ENCODE results near the gene ADARB1. TPM values are rescaled to one million over a fixed set of nuclear protein-coding genes. Genes with fewer than 3 reads are reported as not detected.

The ADARB1 gene
- total RNA-seq, 1 donor from 2014 or later = 14.0 TPM

GRCh38 chr21:45263534-45263933 lies 189.2 kb downstream of the ADARB1 start:
- peaks cover 19% of the 10 kb centered on the region for H3K36me3 ChIP-seq (ENCODE audit: control insufficient read depth, insufficient read depth, low read length)
- FAIRE-seq (no peak), DNase-seq (ENCODE audit: low read depth) (no peak)
- no peak for TF ChIP-seq CTCF (IDR thresholded peaks at IDR 0.05; ENCODE audit: insufficient read depth, low read length, severe bottlenecking)
- H3K27me3 ChIP-seq (ENCODE audit: control insufficient read depth, insufficient read depth, low read length) = peaks cover 3% of the 10 kb centered on the region
- H3K4me3 ChIP-seq (ENCODE audit: low read depth, low read length) = no peak overlapping the region

- Histone ChIP-seq H3K4me3 (ENCODE audit: low read depth, low read length) (no peak overlapping the region), H3K27me3 (ENCODE audit: control insufficient read depth, insufficient read depth, low read length) (peaks cover 3% of the 10 kb centered on the region), H3K36me3 (ENCODE audit: control insufficient read depth, insufficient read depth, low read length) (peaks cover 19% of the 10 kb centered on the region)
- DNase-seq (ENCODE audit: low read depth) (no peak), FAIRE-seq (no peak)
- no peak for TF ChIP-seq CTCF (IDR thresholded peaks at IDR 0.05; ENCODE audit: insufficient read depth, low read length, severe bottlenecking)
These were observed 189.9 kb downstream of the ADARB1 start for GRCh38 chr21:45264146-45264911.

GRCh38 chr21:45264912-45265515 lies 190.6 kb downstream of the ADARB1 start:
- Histone ChIP-seq H3K4me3 (ENCODE audit: low read depth, low read length) (no peak overlapping the region), H3K27me3 (ENCODE audit: control insufficient read depth, insufficient read depth, low read length) (no peaks in the 10 kb centered on the region), H3K36me3 (ENCODE audit: control insufficient read depth, insufficient read depth, low read length) (peaks cover 22% of the 10 kb centered on the region)
- no peak for DNase-seq (ENCODE audit: low read depth)
- no peak for FAIRE-seq
- no peak for TF ChIP-seq CTCF (IDR thresholded peaks at IDR 0.05; ENCODE audit: insufficient read depth, low read length, severe bottlenecking)

DNA sequence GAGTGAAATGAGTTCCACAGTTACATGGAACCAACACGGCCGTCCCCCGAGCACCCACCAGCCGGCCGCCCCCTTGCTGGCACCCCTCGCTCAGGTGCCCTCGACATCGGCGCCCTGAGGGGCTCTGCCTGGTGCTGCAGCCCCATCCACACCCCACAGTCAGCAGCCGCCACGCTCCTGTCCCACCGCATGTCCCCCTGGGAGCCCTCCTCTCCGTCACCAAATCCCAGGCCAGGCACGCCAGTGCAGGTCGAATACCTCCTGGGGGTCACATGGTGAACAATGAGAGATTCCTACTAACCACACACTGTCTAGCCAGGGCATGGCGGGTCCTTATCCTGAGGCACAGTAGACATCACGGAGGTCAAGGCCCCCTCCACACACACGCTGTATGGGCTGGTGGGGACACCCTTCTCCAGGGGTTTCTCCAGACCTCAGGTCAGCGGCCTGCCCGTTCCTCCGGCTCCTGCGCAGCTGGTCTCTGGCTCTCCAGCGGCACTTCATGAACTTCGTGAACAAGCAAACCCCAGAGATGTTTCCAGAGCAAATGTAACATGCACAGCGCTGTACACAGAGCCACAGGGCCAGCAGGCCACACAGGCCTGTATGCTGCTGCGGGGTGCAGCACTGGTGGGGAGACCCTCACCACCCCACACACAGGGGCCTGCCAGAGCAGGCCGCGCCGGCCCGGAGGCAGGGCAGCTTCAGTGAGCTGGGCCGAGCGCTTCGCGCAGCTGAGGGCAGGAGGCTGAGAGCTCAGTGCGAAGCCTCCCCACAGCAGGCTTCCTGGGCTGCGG lies 191.5 kb downstream of the ADARB1 start:
- TF ChIP-seq CTCF (IDR thresholded peaks at IDR 0.05; ENCODE audit: insufficient read depth, low read length, severe bottlenecking) = no peak
- Histone ChIP-seq H3K4me3 (ENCODE audit: low read depth, low read length) (no peak overlapping the region), H3K36me3 (ENCODE audit: control insufficient read depth, insufficient read depth, low read length) (peaks cover 22% of the 10 kb centered on the region), H3K27me3 (ENCODE audit: control insufficient read depth, insufficient read depth, low read length) (no peaks in the 10 kb centered on the region)
- FAIRE-seq = no peak
- no peak for DNase-seq (ENCODE audit: low read depth)

GRCh38 chr21:45266518-45267389 lies 192.4 kb downstream of the ADARB1 start:
- Histone ChIP-seq H3K27me3 (ENCODE audit: control insufficient read depth, insufficient read depth, low read length) (no peaks in the 10 kb centered on the region), H3K36me3 (ENCODE audit: control insufficient read depth, insufficient read depth, low read length) (peaks cover 22% of the 10 kb centered on the region), H3K4me3 (ENCODE audit: low read depth, low read length) (no peak overlapping the region)
- FAIRE-seq = no peak
- TF ChIP-seq CTCF (IDR thresholded peaks at IDR 0.05; ENCODE audit: insufficient read depth, low read length, severe bottlenecking) = no peak
- DNase-seq (ENCODE audit: low read depth) = no peak

Measured in bronchial epithelial cell (primary cell).